ENCODE measurements around the gene FSTL1.

Gene FSTL1

GRCh38 chr3:120446891-120447668 is 3.7 kb downstream of the FSTL1 start:
- no peaks in the 10 kb centered on the region for H3K9me3 ChIP-seq (ENCODE audit: control insufficient read depth, insufficient read depth, low read depth, low read length)
- TF ChIP-seq ZNF677 (tag by site-specific recombination; IDR thresholded peaks at IDR 0.05) (no peak), ZNF792 (tag by site-specific recombination; IDR thresholded peaks at IDR 0.05) (no peak), ZNF302 (tag by site-specific recombination; IDR thresholded peaks at IDR 0.05; ENCODE audit: low read depth) (no peak)
- peaks cover 7% of the 10 kb centered on the region; the same call in 1 of the 2 replicates for H3K4me1 ChIP-seq (ENCODE audit: control insufficient read depth, insufficient read depth, low read length)
- peaks cover 0 to 35% of the 10 kb centered on the region in 2 experiments; a peak in 1 of 3 replicates for H3K36me3 ChIP-seq (ENCODE audit: control insufficient read depth in 2 of 2, insufficient read depth in 1 of 2, low read length in 2 of 2)
- POLR2A ChIA-PET: no interaction called here
- H3K27ac ChIP-seq (ENCODE audit: extremely low read depth, low read depth, low read length): no peak overlapping the region
- CTCF ChIA-PET: interaction anchor here (2.8 kb wide), 1 partner anchor 29 kb away, joined by 13 read pairs; no protein-coding TSS in a partner anchor
- no peak overlapping the region for H3K4me3 ChIP-seq (ENCODE audit: low read depth, low read length)

GRCh38 chr3:120445654-120446053 is 5.1 kb downstream of the FSTL1 start:
- peaks cover 7% of the 10 kb centered on the region; the same call in 1 of the 2 replicates for H3K4me1 ChIP-seq (ENCODE audit: control insufficient read depth, insufficient read depth, low read length)
- TF ChIP-seq ZNF521 (tag by site-specific recombination; IDR thresholded peaks at IDR 0.05) (no peak), ZNF423 (tag by site-specific recombination; IDR thresholded peaks at IDR 0.05) (no peak), ZNF660 (tag by site-specific recombination; IDR thresholded peaks at IDR 0.05) (no peak), ZNF174 (tag by site-specific recombination; IDR thresholded peaks at IDR 0.05) (no peak), ZNF146 (tag by site-specific recombination; IDR thresholded peaks at IDR 0.05) (no peak), SETDB1 (IDR thresholded peaks at IDR 0.05; ENCODE audit: insufficient read length, low read length) (no peak), ZSCAN16 (tag by site-specific recombination; IDR thresholded peaks at IDR 0.05) (no peak), ZNF214 (tag by site-specific recombination; IDR thresholded peaks at IDR 0.05; ENCODE audit: borderline replicate concordance) (no peak), TCF7L2 (IDR thresholded peaks at IDR 0.05; ENCODE audit: borderline replicate concordance, low read depth, low read length) (no peak), ZNF776 (tag by site-specific recombination; IDR thresholded peaks at IDR 0.05; ENCODE audit: borderline replicate concordance) (no peak)
- ChIA-PET CTCF (interaction anchor here (1.1 to 2.8 kb wide), 3 partner anchors 27 to 115 kb away, joined by 3 to 13 read pairs (median 6); no protein-coding TSS in a partner anchor), POLR2A (no interaction called here)
- H3K9me3 ChIP-seq (ENCODE audit: control insufficient read depth, insufficient read depth, low read depth, low read length): no peaks in the 10 kb centered on the region
- H3K4me3 ChIP-seq (ENCODE audit: low read depth, low read length): no peak overlapping the region
- H3K36me3 ChIP-seq (ENCODE audit: control insufficient read depth in 2 of 2, insufficient read depth in 1 of 2, low read length in 2 of 2): peaks cover 0 to 49% of the 10 kb centered on the region in 2 experiments; a peak in 1 of 3 replicates
- H3K27ac ChIP-seq (ENCODE audit: extremely low read depth, low read depth, low read length): no peak overlapping the region

- H3K27ac ChIP-seq (ENCODE audit: extremely low read depth, low read depth, low read length): no peak overlapping the region
- no peak for TF ChIP-seq HOXD13 (CRISPR knock-in tag; IDR thresholded peaks at IDR 0.05; ENCODE audit: borderline replicate concordance)
- no peak for TF ChIP-seq KLF7 (tag by site-specific recombination; IDR thresholded peaks at IDR 0.05; ENCODE audit: borderline replicate concordance)
- no peak for TF ChIP-seq ZNF600 (tag by site-specific recombination; IDR thresholded peaks at IDR 0.05)
- TF ChIP-seq ZBTB20 (tag by site-specific recombination; IDR thresholded peaks at IDR 0.05): no peak
- POLR2A ChIA-PET: no interaction called here
Measured at GRCh38 chr3:120443626-120444123, 7.1 kb downstream of the FSTL1 start.

GRCh38 chr3:120442975-120443517 is 7.7 kb downstream of the FSTL1 start:
- POLR2A ChIA-PET: no interaction called here

More at GRCh38 chr3:120443626-120444123, 7.1 kb downstream of the FSTL1 start:
- CTCF ChIA-PET: interaction anchor here (1.4 to 1.5 kb wide), 2 partner anchors 115 to 118 kb away, joined by 4 to 5 read pairs; no protein-coding TSS in a partner anchor
- no peaks in the 10 kb centered on the region for H3K4me1 ChIP-seq (ENCODE audit: control insufficient read depth, insufficient read depth, low read length)
- peaks cover 0 to 69% of the 10 kb centered on the region in 2 experiments; a peak in 1 of 3 replicates for H3K36me3 ChIP-seq (ENCODE audit: control insufficient read depth in 2 of 2, insufficient read depth in 1 of 2, low read length in 2 of 2)
- H3K9me3 ChIP-seq (ENCODE audit: control insufficient read depth, insufficient read depth, low read depth, low read length): no peaks in the 10 kb centered on the region
- no peak overlapping the region for H3K4me3 ChIP-seq (ENCODE audit: low read depth, low read length)

More at GRCh38 chr3:120442975-120443517, 7.7 kb downstream of the FSTL1 start:
- H3K4me3 ChIP-seq (ENCODE audit: low read depth, low read length): no peak overlapping the region
- peaks cover 0 to 75% of the 10 kb centered on the region in 2 experiments; a peak in 1 of 3 replicates for H3K36me3 ChIP-seq (ENCODE audit: control insufficient read depth in 2 of 2, insufficient read depth in 1 of 2, low read length in 2 of 2)
- TF ChIP-seq ZNF23 (tag by site-specific recombination; IDR thresholded peaks at IDR 0.05; ENCODE audit: borderline replicate concordance) (no peak), CTCF (tag by site-specific recombination; IDR thresholded peaks at IDR 0.05) (0 out of 2 replicates have a peak, but pooled peaks have one; percentile 7), ZNF157 (tag by site-specific recombination; IDR thresholded peaks at IDR 0.05) (no peak), ZNF280D (tag by site-specific recombination; IDR thresholded peaks at IDR 0.05) (no peak)
- H3K9me3 ChIP-seq (ENCODE audit: control insufficient read depth, insufficient read depth, low read depth, low read length): no peaks in the 10 kb centered on the region
- H3K4me1 ChIP-seq (ENCODE audit: control insufficient read depth, insufficient read depth, low read length): no peaks in the 10 kb centered on the region
- CTCF ChIA-PET: no interaction called here
- no peak overlapping the region for H3K27ac ChIP-seq (ENCODE audit: extremely low read depth, low read depth, low read length)
